ENCODE results near the gene HEPN1.

HEPN1 gene

GRCh38 chr11:124877631-124877909, 41.5 kb upstream of the HEPN1 start:
- no peak overlapping the region for H3K4me3 ChIP-seq (ENCODE audit: low read depth, low read length)
- TF ChIP-seq MAX (IDR thresholded peaks at IDR 0.05; ENCODE audit: low read depth, low read length) (no peak), MYC (IDR thresholded peaks at IDR 0.05; ENCODE audit: low read depth, low read length) (no peak), POLR2A (IDR thresholded peaks at IDR 0.05; ENCODE audit: extremely low read depth, insufficient read length) (no peak), CTCF (IDR thresholded peaks at IDR 0.05; ENCODE audit: low read depth, low read length) (no peak)

GRCh38 chr11:124877910-124878758, 40.9 kb upstream of the HEPN1 start:
- TF ChIP-seq MYC (IDR thresholded peaks at IDR 0.05; ENCODE audit: low read depth, low read length) (no peak), MAX (IDR thresholded peaks at IDR 0.05; ENCODE audit: low read depth, low read length) (no peak)
- no peak overlapping the region for H3K4me3 ChIP-seq (ENCODE audit: low read depth, low read length)
- DNase-seq (ENCODE audit: low read depth): no peak

More at GRCh38 chr11:124877631-124877909, 41.5 kb upstream of the HEPN1 start:
- DNase-seq (ENCODE audit: low read depth): no peak

- TF ChIP-seq CTCF (IDR thresholded peaks at IDR 0.05; ENCODE audit: low read depth, low read length): no peak
- no peak overlapping the region for H3K4me3 ChIP-seq (ENCODE audit: low read depth, low read length)
- no peak for DNase-seq (ENCODE audit: low read depth)
Measured at GRCh38 chr11:124878759-124879492, 40.1 kb upstream of the HEPN1 start.

GRCh38 chr11:124879493-124880289, 39.4 kb upstream of the HEPN1 start:
- H3K4me3 ChIP-seq (ENCODE audit: low read depth, low read length): no peak overlapping the region
- no peak for DNase-seq (ENCODE audit: low read depth)
- TF ChIP-seq CTCF (IDR thresholded peaks at IDR 0.05; ENCODE audit: low read depth, low read length): no peak
- no peak for TF ChIP-seq MAX (IDR thresholded peaks at IDR 0.05; ENCODE audit: low read depth, low read length)
- TF ChIP-seq POLR2A (IDR thresholded peaks at IDR 0.05; ENCODE audit: extremely low read depth, insufficient read length): no peak
- no peak for TF ChIP-seq MYC (IDR thresholded peaks at IDR 0.05; ENCODE audit: low read depth, low read length)

- TF ChIP-seq CTCF (IDR thresholded peaks at IDR 0.05; ENCODE audit: low read depth, low read length) (no peak), MAX (IDR thresholded peaks at IDR 0.05; ENCODE audit: low read depth, low read length) (no peak), POLR2A (IDR thresholded peaks at IDR 0.05; ENCODE audit: extremely low read depth, insufficient read length) (no peak), MYC (IDR thresholded peaks at IDR 0.05; ENCODE audit: low read depth, low read length) (no peak)
- no peak for DNase-seq (ENCODE audit: low read depth)
- no peak overlapping the region for H3K4me3 ChIP-seq (ENCODE audit: low read depth, low read length)
Measured at GRCh38 chr11:124880290-124880611, 38.8 kb upstream of the HEPN1 start.

GRCh38 chr11:124880958-124881357, 38.1 kb upstream of the HEPN1 start:
- no peak for DNase-seq (ENCODE audit: low read depth)
- no peak for TF ChIP-seq POLR2A (IDR thresholded peaks at IDR 0.05; ENCODE audit: extremely low read depth, insufficient read length)
- TF ChIP-seq MYC (IDR thresholded peaks at IDR 0.05; ENCODE audit: low read depth, low read length): no peak
- no peak for TF ChIP-seq MAX (IDR thresholded peaks at IDR 0.05; ENCODE audit: low read depth, low read length)
- TF ChIP-seq CTCF (IDR thresholded peaks at IDR 0.05; ENCODE audit: low read depth, low read length): no peak
- no peak overlapping the region for H3K4me3 ChIP-seq (ENCODE audit: low read depth, low read length)
